Measurements from ENCODE around the gene UBR3. TPM values are rescaled to one million over a fixed set of nuclear protein-coding genes. Genes with fewer than 3 reads are reported as not detected.
A peak's percentile ranks its signal among the peaks of the same experiment; 100 is the strongest.
"Not testable (repeated sequence)": the region's sequence is repeated elsewhere in the genome, so short reads cannot be mapped to it uniquely, and the experiment has no call there.

Gene UBR3
- total and polyA plus RNA-seq, 5 donors from 2014 or later = 8.1 to 45.1 (median 9.6) TPM

DNA sequence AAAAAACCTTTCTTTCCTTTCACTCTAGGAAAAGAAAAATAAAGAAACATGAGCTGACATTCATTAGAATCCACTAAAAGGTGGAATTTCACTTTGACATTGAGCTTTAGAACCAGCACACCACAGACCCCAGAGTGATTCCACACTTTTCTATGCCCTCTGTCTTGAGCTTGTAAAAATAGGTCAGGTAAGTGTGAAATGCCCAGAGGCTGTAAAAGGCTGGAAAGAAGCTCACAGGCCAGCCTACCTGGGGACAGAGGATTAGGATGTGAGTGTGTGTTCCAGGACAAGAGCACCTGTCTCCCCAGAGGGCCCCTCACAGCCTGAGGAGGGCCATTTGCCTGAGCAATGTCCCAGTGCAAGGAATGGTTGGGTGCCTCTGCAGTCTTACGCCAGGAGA is 294.4 kb downstream of the UBR3 start:
- Histone ChIP-seq H3K4me3 (ENCODE audit: low read depth, low read length) (no peak overlapping the region), H3K27me3 (ENCODE audit: control insufficient read depth, insufficient read depth, low read length) (no peaks in the 10 kb centered on the region), H3K9me3 (ENCODE audit: control insufficient read depth in 2 of 2, low read length in 2 of 2) (no peaks in the 10 kb centered on the region), H3K36me3 (ENCODE audit: control insufficient read depth, insufficient read depth, low read length) (no peaks in the 10 kb centered on the region), H3K27ac (ENCODE audit: insufficient read depth, low read length, poor library complexity, severe bottlenecking) (no peak overlapping the region), H3K4me1 (ENCODE audit: control insufficient read depth, insufficient read depth, low read length, poor library complexity, severe bottlenecking) (no peaks in the 10 kb centered on the region)
- peaks cover 0 to 6% (median 3%) of the 10 kb centered on the region in 7 donors for H3K9me3 Mint-ChIP-seq
- H3K4me3 Mint-ChIP-seq = no peak overlapping the region
- no peaks in the 10 kb centered on the region for H3K4me1 Mint-ChIP-seq
- H3K36me3 Mint-ChIP-seq = no peaks in the 10 kb centered on the region
- H3K27ac Mint-ChIP-seq = no peak overlapping the region
- DNase-seq (no peak), ATAC-seq (ENCODE audit: low read depth in 2 of 2) (no peak)
- H3K27me3 Mint-ChIP-seq = peaks cover 7% of the 10 kb centered on the region

DNA sequence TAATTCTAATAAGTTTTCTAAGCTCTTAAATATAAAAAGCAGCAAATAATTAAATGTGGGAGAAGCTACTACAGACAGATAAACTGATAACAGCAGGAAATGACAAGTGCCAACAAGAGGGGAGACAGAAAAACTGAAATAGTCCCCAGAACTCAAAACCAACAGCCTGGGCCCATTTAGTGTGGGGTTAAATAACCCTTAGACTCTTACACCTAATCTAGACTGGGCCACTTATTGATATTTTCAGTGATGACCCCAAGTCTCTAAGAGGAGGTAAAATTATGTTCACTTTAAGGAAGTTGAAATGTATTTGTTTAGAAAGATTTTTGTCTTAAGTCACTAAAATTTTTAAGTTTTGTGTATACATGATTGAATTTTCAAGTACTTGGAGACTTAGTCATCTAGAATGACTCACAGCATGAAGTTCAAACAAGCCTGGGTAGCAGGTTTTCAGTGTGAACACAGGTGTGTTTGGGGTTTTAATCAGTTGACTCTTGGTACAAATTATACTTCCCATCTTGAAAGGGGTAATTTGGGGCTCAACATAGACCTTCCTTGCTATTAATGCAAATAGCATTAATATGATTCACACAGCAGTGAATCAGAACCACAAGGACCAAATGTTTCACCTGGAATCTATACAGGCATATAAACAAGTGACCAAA is 295.8 kb downstream of the UBR3 start:
- Histone ChIP-seq H3K4me1 (ENCODE audit: control insufficient read depth, insufficient read depth, low read length, poor library complexity, severe bottlenecking) (no peaks in the 10 kb centered on the region), H3K27me3 (ENCODE audit: control insufficient read depth, insufficient read depth, low read length) (no peaks in the 10 kb centered on the region), H3K36me3 (ENCODE audit: control insufficient read depth, insufficient read depth, low read length) (no peaks in the 10 kb centered on the region), H3K4me3 (ENCODE audit: low read depth, low read length) (no peak overlapping the region), H3K27ac (ENCODE audit: insufficient read depth, low read length, poor library complexity, severe bottlenecking) (no peak overlapping the region), H3K9me3 (ENCODE audit: control insufficient read depth in 2 of 2, low read length in 2 of 2) (no peaks in the 10 kb centered on the region)
- Mint-ChIP-seq H3K27me3 (peaks cover 7% of the 10 kb centered on the region), H3K9me3 (peaks cover 0 to 6% (median 5%) of the 10 kb centered on the region in 7 donors), H3K27ac (no peak overlapping the region), H3K4me1 (no peaks in the 10 kb centered on the region), H3K36me3 (no peaks in the 10 kb centered on the region), H3K4me3 (no peak overlapping the region)
- ATAC-seq (ENCODE audit: low read depth in 2 of 2) (no peak), DNase-seq (no peak)

DNA sequence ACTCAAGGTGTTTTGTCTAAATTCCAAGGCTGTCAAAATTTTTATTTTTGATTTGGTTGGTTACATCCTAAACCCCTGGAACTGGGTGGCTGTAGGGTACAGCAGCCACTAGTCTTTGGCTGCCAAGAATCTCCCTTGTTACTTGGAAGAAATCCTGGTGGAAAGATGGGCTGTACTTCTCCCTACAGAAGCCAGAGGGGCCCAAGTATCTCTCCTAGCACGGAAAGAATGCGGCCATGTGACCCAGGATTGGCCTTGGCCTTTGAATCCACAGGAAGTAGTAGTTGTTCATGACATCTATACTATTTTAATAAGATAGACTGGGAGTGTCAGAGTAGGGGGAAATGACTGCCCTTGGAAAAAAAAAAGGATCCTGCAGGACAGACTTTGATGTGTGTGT is 296.3 kb downstream of the UBR3 start:
- no peak for ATAC-seq (ENCODE audit: low read depth in 2 of 2)

DNA sequence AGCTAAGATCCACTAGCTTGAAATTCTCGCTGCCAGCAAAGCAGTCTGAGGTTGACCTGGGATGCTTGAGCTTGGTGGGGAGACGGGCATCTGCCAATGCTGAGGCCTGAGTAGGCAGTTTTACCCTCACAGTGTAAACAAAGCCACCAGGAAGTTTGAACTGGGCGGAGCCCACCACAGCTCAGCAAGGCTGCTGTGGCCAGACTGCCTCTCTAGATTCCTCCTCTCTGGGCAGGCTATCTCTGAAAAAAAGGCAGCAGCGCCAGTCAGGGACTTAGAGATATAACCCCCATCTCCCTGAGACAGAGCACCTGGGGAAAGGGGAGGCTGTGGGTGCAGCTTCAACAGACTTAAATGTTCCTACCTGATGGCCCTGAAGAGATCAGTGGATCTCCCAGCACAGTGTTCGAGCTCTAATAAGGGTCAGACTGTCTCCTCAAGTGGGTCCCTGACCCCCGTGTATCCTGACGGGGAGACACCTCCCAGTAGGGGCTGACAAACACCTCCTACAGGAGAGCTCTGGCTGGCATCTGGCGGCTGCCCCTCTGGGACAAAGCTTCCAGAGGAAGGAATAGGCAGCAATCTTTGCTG is 299.0 kb downstream of the UBR3 start:
- not testable (repeated sequence) for H3K27me3 ChIP-seq (ENCODE audit: control insufficient read depth, insufficient read depth, low read length); H3K27ac Mint-ChIP-seq; H3K36me3 Mint-ChIP-seq; H3K4me3 ChIP-seq (ENCODE audit: low read depth, low read length); H3K9me3 ChIP-seq (ENCODE audit: control insufficient read depth in 2 of 2, low read length in 2 of 2); H3K4me3 Mint-ChIP-seq; H3K36me3 ChIP-seq (ENCODE audit: control insufficient read depth, insufficient read depth, low read length); H3K27ac ChIP-seq (ENCODE audit: insufficient read depth, low read length, poor library complexity, severe bottlenecking); H3K4me1 ChIP-seq (ENCODE audit: control insufficient read depth, insufficient read depth, low read length, poor library complexity, severe bottlenecking); H3K4me1 Mint-ChIP-seq; ATAC-seq (ENCODE audit: low read depth in 2 of 2)
- peaks cover 3 to 16% (median 8%) of the 10 kb centered on the region in 7 donors for H3K9me3 Mint-ChIP-seq
- peaks cover 15% of the 10 kb centered on the region for H3K27me3 Mint-ChIP-seq
- peak in 1 of 3 donors; percentile 6 for DNase-seq

More for the DNA sequence above, 296.3 kb downstream of the UBR3 start:
- Mint-ChIP-seq H3K36me3 (no peaks in the 10 kb centered on the region), H3K9me3 (peaks cover 0 to 8% (median 6%) of the 10 kb centered on the region in 7 donors), H3K27me3 (peaks cover 9% of the 10 kb centered on the region), H3K27ac (no peak overlapping the region), H3K4me1 (no peaks in the 10 kb centered on the region), H3K4me3 (no peak overlapping the region)
- Histone ChIP-seq H3K4me1 (ENCODE audit: control insufficient read depth, insufficient read depth, low read length, poor library complexity, severe bottlenecking) (no peaks in the 10 kb centered on the region), H3K4me3 (ENCODE audit: low read depth, low read length) (no peak overlapping the region), H3K27ac (ENCODE audit: insufficient read depth, low read length, poor library complexity, severe bottlenecking) (no peak overlapping the region), H3K36me3 (ENCODE audit: control insufficient read depth, insufficient read depth, low read length) (no peaks in the 10 kb centered on the region), H3K9me3 (ENCODE audit: control insufficient read depth in 2 of 2, low read length in 2 of 2) (no peaks in the 10 kb centered on the region), H3K27me3 (ENCODE audit: control insufficient read depth, insufficient read depth, low read length) (no peaks in the 10 kb centered on the region)
- no peak for DNase-seq

Other genes starting within 250 kb of the UBR3 start
- 81.6 TPM for gene PPIG, start 243.1 kb upstream of the UBR3 start, total RNA-seq
- gene PPIG, start 243.1 kb upstream of the UBR3 start, polyA plus RNA-seq = 10 to 100 TPM; 50.6 to 58.0 (median 51.9) TPM
- not detected for gene CFAP210, start 133.0 kb upstream of the UBR3 start, total RNA-seq
- not detected for gene CFAP210, start 133.0 kb upstream of the UBR3 start, polyA plus RNA-seq
- 5.5 TPM for gene PHOSPHO2, start 133.0 kb upstream of the UBR3 start, total RNA-seq
- 1 to 10 TPM; 2.2 to 5.1 (median 4.4) TPM for gene PHOSPHO2, start 133.0 kb upstream of the UBR3 start, polyA plus RNA-seq
- gene KLHL23, start 93.6 kb upstream of the UBR3 start, total RNA-seq = 1.3 TPM
- gene KLHL23, start 93.6 kb upstream of the UBR3 start, polyA plus RNA-seq = 1 to 10 TPM; 1.3 to 3.7 (median 3.1) TPM
- gene SSB, start 28.6 kb upstream of the UBR3 start, total RNA-seq = 82.0 TPM
- gene SSB, start 28.6 kb upstream of the UBR3 start, polyA plus RNA-seq = 100 to 1,000 TPM; 106 to 146 (median 127) TPM
- gene METTL5, start 2.5 kb upstream of the UBR3 start, total RNA-seq = 26.7 TPM
- 100 to 1,000 TPM; 113 to 142 (median 137) TPM for gene METTL5, start 2.5 kb upstream of the UBR3 start, polyA plus RNA-seq

Data from CD4-positive, CD25-positive, alpha-beta regulatory T cell (primary cell).